Placental pericyte (primary cell): ENCODE results near the gene ZSCAN5A. TPM values are rescaled to one million over a fixed set of nuclear protein-coding genes. Genes with fewer than 3 reads are reported as not detected.

Source experiments
- small RNA-seq: library from RNA; depleted of rRNA; stranded (forward); fragments of <200 nt; gene quantifications from one replicate; pipeline ENCODE3, GENCODE V24; 2012; ENCODE audit warnings: low replicate concordance
- total RNA-seq: library from RNA; depleted of rRNA; stranded (reverse); fragments of >200 nt; gene quantifications from 2 replicates; pipeline ENCODE4 v1.2.3, GENCODE V29; 2012

The ZSCAN5A gene
- 8.0 and 9.2 TPM in 2 replicates for total RNA-seq

DNA sequence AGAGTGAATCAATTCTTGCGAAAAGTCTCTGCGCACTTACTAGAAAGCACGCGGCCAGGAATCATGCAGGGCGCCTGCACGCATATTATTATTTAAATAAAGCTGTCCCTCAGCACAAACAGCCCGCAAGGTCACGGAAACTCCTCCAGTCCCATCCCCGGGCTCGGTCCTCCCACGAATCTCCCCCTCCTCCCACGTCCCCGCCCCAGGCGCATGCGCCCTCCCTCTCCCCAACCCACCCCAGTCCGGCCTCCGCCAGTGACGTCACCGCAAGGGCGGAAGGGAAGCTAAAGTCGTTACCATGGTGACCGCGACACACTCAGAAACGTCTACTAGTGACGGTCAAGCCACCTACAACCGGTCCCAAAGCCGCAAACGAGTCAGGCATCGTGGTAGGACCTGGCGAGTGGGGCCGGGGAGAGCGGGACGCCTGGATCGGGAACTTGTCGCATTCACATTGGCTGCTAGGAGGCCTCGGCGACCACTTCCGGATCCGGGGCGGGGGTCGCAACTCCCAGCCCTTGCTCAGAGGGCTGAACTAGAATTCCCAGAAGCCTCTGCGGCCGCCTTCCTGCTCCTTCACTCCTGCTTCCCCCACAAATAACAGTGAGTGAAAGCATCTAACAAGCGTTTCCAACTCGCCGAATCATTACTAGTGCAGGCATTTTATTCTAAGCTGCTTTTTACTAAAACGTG lies at the start of gene ZSCAN5A:
TSS of gene ZSCAN5A (minus strand) at position 459 of the 696 bp plus-strand sequence. CDS start 89,793 bp downstream, outside the sequence.

GRCh38 chr19:56272161-56272798 lies 42.4 kb downstream of the ZSCAN5A start, which contains the start of gene EDDM13:
Gene EDDM13, plus strand, starts transcription at chr19:56272748. Its CDS starts 87 bp downstream, at chr19:56272835.

DNA sequence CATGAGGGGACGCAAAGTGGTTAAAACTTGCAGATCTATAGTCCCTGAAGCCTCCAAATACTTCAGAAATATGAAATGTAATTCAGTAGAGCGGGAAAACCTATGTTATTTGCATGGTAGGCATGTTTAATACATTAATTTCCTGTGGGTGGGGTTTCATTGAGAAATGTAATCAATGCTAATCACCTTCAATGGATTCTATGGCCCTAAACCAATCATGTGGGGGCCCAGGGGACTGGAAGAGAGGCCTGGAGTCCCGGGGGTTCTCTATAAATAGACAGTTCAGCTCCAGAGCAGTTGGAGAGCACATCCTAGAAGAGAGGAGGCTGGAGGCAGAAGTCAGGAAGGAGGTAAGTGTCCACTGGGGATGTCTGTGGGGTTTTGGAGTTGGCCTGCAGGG lies 112.7 kb downstream of the ZSCAN5A start, which contains the start of gene ZSCAN5C:
TSS of gene ZSCAN5C (plus strand) at position 301 of the 400 bp plus-strand sequence. CDS start 3,641 bp downstream, outside the sequence.

DNA sequence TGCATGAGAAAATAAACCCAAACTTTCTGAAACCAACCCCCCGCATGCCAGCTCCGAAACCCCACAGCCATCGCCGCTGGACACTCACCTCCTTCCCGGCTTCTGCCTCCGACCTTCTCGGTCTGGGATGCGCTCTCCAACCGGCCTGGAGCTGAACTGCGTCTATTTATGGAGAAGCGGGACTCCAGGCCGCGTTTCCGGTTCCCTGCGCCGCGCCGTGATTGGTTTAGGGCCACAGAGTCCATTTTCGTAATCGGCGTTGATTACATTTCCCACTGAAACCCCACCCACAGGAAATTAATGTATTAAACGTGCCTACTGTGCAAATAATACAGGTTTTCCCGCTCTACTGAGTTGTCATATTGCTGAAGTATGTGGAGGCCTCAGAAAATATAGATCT lies 117.0 kb downstream of the ZSCAN5A start, which contains the start of gene ZSCAN5B:
TSS of gene ZSCAN5B (minus strand) at position 138 of the 400 bp plus-strand sequence. CDS start 4,731 bp downstream, outside the sequence.

DNA sequence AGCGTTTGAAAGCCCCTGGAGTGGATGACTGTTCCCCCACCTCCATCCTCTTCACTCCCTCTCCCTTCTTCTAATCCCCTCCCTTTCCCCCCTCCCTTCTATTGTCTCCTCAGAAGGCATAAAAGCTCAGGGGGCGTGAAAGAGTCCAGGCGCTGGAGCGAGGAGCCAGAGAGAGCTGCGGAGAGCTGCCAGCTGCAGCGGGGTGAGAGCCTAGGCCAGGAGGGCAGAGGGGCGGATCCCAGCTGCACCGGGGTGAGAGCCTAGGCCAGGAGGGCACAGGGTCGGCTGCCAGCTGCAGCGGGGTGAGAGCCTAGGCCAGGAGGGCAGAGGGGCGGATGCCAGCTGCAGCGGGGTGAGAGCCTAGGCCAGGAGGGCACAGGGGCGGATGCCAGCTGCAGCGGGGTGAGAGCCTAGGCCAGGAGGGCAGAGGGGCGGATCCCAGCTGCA lies 138.8 kb downstream of the ZSCAN5A start, which contains the start of gene GALP:
TSS of gene GALP (plus strand) at position 148 of the 447 bp plus-strand sequence. CDS start 1,101 bp downstream, outside the sequence.

Small RNA genes lying within 50 kb of the gene (small RNA-seq; reads per million reads assigned to genes)
- not detected for gene RF00019

Other genes starting within 250 kb of the ZSCAN5A start
- gene ZNF787, start 193.5 kb downstream of the ZSCAN5A start, total RNA-seq: 17.5 and 37.5 TPM in 2 replicates
- gene ZNF444, start 173.6 kb downstream of the ZSCAN5A start, total RNA-seq: 13.1 and 16.9 TPM in 2 replicates
- gene GALP, start 138.8 kb downstream of the ZSCAN5A start, total RNA-seq: not detected in 2 replicates
- gene ZSCAN5B, start 117.1 kb downstream of the ZSCAN5A start, total RNA-seq: not detected in 2 replicates
- not detected in 2 replicates for gene ZSCAN5C, start 112.6 kb downstream of the ZSCAN5A start, total RNA-seq
- not detected in 2 replicates for gene EDDM13, start 42.1 kb downstream of the ZSCAN5A start, total RNA-seq
- gene ZNF582, start 78.7 kb upstream of the ZSCAN5A start, total RNA-seq: 1.1 and 2.2 TPM in 2 replicates
- 7.7 and 9.4 TPM in 2 replicates for gene ZNF583, start 89.5 kb upstream of the ZSCAN5A start, total RNA-seq
- gene ZNF667, start 162.5 kb upstream of the ZSCAN5A start, total RNA-seq: 1.1 and 2.6 TPM in 2 replicates
- gene ZNF471, start 193.0 kb upstream of the ZSCAN5A start, total RNA-seq: 1.7 and 1.8 TPM in 2 replicates
- gene ZFP28, start 224.1 kb upstream of the ZSCAN5A start, total RNA-seq: 6.6 and 8.2 TPM in 2 replicates